ENCODE results near the gene GPR82. TPM values are rescaled to one million over a fixed set of nuclear protein-coding genes. Genes with fewer than 3 reads are reported as not detected.

Gene GPR82
- total RNA-seq, 1 experiment from 2014 or later: not detected

DNA sequence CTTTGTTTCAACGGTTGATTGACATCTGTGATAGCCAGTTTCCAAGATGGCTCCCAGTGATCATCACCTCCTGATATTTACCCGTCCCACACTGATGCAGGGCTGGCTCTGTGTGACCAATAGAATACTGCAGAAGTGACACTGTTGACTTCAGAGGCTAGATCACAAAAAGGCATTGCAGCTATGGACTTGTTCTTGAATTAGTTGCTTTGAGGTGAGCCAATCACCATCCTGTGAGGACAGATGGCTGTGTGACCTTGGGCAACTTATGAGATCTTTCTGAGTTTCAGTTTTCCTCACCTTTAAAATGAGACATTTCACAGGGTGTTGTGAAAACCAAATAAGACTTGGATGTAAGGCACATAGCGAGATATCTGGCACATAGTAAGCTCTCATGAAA lies 1.8 kb upstream of the GPR82 start:
- BruUV-seq (replicated peaks): no TSS peak
- TF ChIP-seq, protein P1, sequence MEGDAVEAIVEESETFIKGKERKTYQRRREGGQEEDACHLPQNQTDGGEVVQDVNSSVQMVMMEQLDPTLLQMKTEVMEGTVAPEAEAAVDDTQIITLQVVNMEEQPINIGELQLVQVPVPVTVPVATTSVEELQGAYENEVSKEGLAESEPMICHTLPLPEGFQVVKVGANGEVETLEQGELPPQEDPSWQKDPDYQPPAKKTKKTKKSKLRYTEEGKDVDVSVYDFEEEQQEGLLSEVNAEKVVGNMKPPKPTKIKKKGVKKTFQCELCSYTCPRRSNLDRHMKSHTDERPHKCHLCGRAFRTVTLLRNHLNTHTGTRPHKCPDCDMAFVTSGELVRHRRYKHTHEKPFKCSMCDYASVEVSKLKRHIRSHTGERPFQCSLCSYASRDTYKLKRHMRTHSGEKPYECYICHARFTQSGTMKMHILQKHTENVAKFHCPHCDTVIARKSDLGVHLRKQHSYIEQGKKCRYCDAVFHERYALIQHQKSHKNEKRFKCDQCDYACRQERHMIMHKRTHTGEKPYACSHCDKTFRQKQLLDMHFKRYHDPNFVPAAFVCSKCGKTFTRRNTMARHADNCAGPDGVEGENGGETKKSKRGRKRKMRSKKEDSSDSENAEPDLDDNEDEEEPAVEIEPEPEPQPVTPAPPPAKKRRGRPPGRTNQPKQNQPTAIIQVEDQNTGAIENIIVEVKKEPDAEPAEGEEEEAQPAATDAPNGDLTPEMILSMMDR (IDR thresholded peaks at IDR 0.05; ENCODE audit: unreplicated experiment): no peak
- Mint-ChIP-seq H3K27me3 (ENCODE audit: insufficient read depth, unreplicated experiment) (peaks cover 51% of the 10 kb centered on the region), H3K36me3 (ENCODE audit: insufficient read depth, unreplicated experiment) (peaks cover 12% of the 10 kb centered on the region), H3K27ac (ENCODE audit: low read depth, unreplicated experiment) (no peak overlapping the region), H3K4me1 (ENCODE audit: insufficient read depth, unreplicated experiment) (no peaks in the 10 kb centered on the region), H3K9me3 (ENCODE audit: unreplicated experiment) (no peaks in the 10 kb centered on the region), H3K4me3 (ENCODE audit: unreplicated experiment) (no peak overlapping the region)
- ChIA-PET POLR2A (interaction anchor here (0.7 kb wide), 1 partner anchor 1409 kb away, joined by 3 read pairs; no protein-coding TSS in a partner anchor), CTCF (no interaction called here)
- no peak for DNase-seq (ENCODE audit: unreplicated experiment)
- intact Hi-C loops (cut with micrococcal nuclease): no loop called here

DNA sequence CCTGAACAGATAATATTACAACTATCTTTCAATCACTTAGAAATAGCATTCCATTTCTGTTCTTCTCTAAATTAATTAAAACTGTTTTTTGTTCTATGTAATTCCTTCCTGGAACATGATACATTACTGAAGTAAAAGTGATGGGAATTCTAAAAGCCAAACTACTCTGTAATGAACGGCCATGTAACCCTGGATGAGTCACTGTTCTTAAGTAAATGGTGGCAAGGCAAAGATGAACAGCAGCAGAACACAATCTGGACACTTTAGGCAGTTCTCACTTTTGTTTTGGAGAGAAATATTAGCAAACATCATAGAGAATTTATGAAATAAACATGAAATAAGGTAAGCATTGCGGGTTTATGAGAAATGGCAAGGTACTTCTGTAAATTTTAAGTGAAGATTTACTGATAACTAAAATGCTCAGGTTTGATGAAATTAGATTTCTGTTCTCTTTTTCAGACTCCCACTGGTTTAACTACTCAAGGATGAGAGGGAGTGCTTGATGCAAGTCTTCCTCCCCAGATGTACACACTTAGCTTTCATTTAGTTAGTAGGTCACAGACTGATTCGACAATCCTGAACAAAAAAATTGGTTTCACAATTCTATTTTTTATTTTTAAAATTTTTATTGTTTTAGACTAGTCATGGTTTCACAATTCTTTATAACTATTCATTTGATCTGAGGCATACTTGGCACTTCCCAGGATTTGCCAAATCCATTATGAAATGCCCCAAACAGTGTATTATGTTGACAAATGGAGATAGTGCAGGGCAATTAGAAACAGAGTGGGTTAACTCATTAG lies 964 bp upstream of the GPR82 start:
- peak; percentile 49 for DNase-seq (ENCODE audit: unreplicated experiment)
- H3K36me3 Mint-ChIP-seq (ENCODE audit: insufficient read depth, unreplicated experiment): peaks cover 12% of the 10 kb centered on the region
- H3K4me1 Mint-ChIP-seq (ENCODE audit: insufficient read depth, unreplicated experiment): no peaks in the 10 kb centered on the region
- no peak overlapping the region for H3K4me3 Mint-ChIP-seq (ENCODE audit: unreplicated experiment)
- intact Hi-C loops (cut with micrococcal nuclease): no loop called here
- ChIA-PET CTCF (interaction anchor here (0.6 kb wide), 1 partner anchor 1779 kb away, joined by 3 read pairs; no protein-coding TSS in a partner anchor), POLR2A (no interaction called here)
- H3K27ac Mint-ChIP-seq (ENCODE audit: low read depth, unreplicated experiment): no peak overlapping the region
- TF ChIP-seq, protein P1 (IDR thresholded peaks at IDR 0.05; ENCODE audit: unreplicated experiment): no peak
- peaks cover 52% of the 10 kb centered on the region for H3K27me3 Mint-ChIP-seq (ENCODE audit: insufficient read depth, unreplicated experiment)
- no TSS peak for BruUV-seq (replicated peaks)
- no peaks in the 10 kb centered on the region for H3K9me3 Mint-ChIP-seq (ENCODE audit: unreplicated experiment)

DNA sequence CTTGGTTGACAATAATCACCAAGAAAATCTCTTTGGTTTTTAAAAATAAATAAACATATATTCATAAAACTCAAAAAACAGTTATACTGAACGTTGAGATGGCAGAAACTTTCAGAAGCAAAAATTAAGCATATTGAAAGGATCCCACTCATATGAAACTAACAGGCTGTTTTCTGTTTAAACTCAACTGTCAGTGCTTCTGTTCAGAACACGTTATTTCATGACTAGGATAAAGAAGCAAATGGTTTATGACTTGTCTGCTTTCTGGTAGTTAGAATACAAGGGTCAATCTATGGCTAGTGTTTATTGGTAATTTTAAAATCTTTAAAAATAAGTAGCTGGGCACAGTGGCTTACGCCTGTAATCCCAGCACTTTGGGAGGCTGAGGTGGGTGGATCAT lies 4.1 kb downstream of the GPR82 start:
- DNase-seq (ENCODE audit: unreplicated experiment): no peak
- Mint-ChIP-seq H3K4me3 (ENCODE audit: unreplicated experiment) (no peak overlapping the region), H3K27ac (ENCODE audit: low read depth, unreplicated experiment) (no peak overlapping the region), H3K4me1 (ENCODE audit: insufficient read depth, unreplicated experiment) (no peaks in the 10 kb centered on the region), H3K27me3 (ENCODE audit: insufficient read depth, unreplicated experiment) (peaks cover 21% of the 10 kb centered on the region), H3K9me3 (ENCODE audit: unreplicated experiment) (no peaks in the 10 kb centered on the region), H3K36me3 (ENCODE audit: insufficient read depth, unreplicated experiment) (no peaks in the 10 kb centered on the region)
- intact Hi-C loops (cut with micrococcal nuclease): no loop called here
- POLR2A ChIA-PET: no interaction called here
- TF ChIP-seq, protein P1 (IDR thresholded peaks at IDR 0.05; ENCODE audit: unreplicated experiment): no peak
- CTCF ChIA-PET: no interaction called here
- BruUV-seq (replicated peaks): no TSS peak

DNA sequence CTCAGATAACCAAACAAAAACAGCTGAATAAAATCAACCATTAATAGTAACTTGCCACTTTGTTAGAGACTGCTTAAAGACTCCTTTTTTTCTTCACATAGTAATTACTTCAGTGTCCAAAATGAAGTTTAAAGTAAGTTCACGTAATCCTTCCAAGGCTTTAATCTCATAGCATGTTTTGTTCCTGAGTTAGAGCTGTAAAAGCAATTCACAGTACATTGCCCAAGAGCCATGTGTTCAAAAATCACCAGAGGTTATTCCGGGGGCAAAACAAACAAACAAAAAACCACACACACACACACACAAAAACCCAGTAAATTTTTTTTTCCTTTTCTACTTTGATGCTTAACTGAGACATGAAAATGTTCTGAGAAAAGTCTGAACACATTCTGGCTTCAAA lies 6.1 kb downstream of the GPR82 start:
- no peaks in the 10 kb centered on the region for H3K9me3 Mint-ChIP-seq (ENCODE audit: unreplicated experiment)
- H3K4me1 Mint-ChIP-seq (ENCODE audit: insufficient read depth, unreplicated experiment): no peaks in the 10 kb centered on the region
- H3K36me3 Mint-ChIP-seq (ENCODE audit: insufficient read depth, unreplicated experiment): no peaks in the 10 kb centered on the region
- TF ChIP-seq, protein P1 (IDR thresholded peaks at IDR 0.05; ENCODE audit: unreplicated experiment): no peak
- H3K27me3 Mint-ChIP-seq (ENCODE audit: insufficient read depth, unreplicated experiment): peaks cover 23% of the 10 kb centered on the region
- ChIA-PET CTCF (no interaction called here), POLR2A (no interaction called here)
- DNase-seq (ENCODE audit: unreplicated experiment): peak; percentile 4
- H3K4me3 Mint-ChIP-seq (ENCODE audit: unreplicated experiment): no peak overlapping the region
- intact Hi-C loops (cut with micrococcal nuclease): loop anchor here (10.0 kb wide), 1 partner anchor 455 kb away; no protein-coding TSS in a partner anchor
- H3K27ac Mint-ChIP-seq (ENCODE audit: low read depth, unreplicated experiment): no peak overlapping the region
- BruUV-seq (replicated peaks): no TSS peak

All from MCF 10A (cell line).